GM10248 (cell line): Measurements from ENCODE around the gene MED13L.

Experiments
- CTCF ChIA-PET: fragments of 300-600 bp; sonication (Branson Sonifier 250); formaldehyde crosslinking; extraction: SDS; loops from one replicate; lab custom pipeline; 2021; ENCODE audit warnings: antibody characterized with exemption; lab: Yijun Ruan, JAX
- POLR2A ChIA-PET: fragments of 350-650 bp; sonication (Branson Sonifier 250); formaldehyde crosslinking; extraction: SDS; loops from one replicate; lab custom pipeline; 2020; ENCODE audit warnings: antibody characterized with exemption; lab: Yijun Ruan, JAX
- DNase-seq: peaks from one replicate; pipeline ENCODE4 v3.0.0; 2012; ENCODE audit errors: extremely low spot score
- CTCF ChIP-seq: IDR thresholded peaks from 2 replicates; pipeline ENCODE4 v1.5.1; 2012; ENCODE audit warnings: mild to moderate bottlenecking, low read depth; ENCODE audit errors: extremely low read depth, missing control alignments, control extremely low read depth

The MED13L gene

GRCh38 chr12:116074686-116075085 is 202.8 kb downstream of the MED13L start:
- no peak for TF ChIP-seq CTCF
- ChIA-PET POLR2A (no interaction called here), CTCF (interaction anchor here (0.7 to 1.7 kb wide), 4 partner anchors 10 to 93 kb away, joined by 3 to 5 read pairs (median 4); no protein-coding TSS in a partner anchor)
- no peak for DNase-seq

GRCh38 chr12:116071555-116072230 is 205.8 kb downstream of the MED13L start:
- POLR2A ChIA-PET: no interaction called here
- DNase-seq: no peak
- TF ChIP-seq CTCF: no peak
- CTCF ChIA-PET: no interaction called here

GRCh38 chr12:116070444-116070843 is 207.0 kb downstream of the MED13L start:
- CTCF ChIA-PET: interaction anchor here (1.2 to 2.1 kb wide), 2 partner anchors 9 to 123 kb away, joined by 3 to 8 read pairs; no protein-coding TSS in a partner anchor
- no peak for TF ChIP-seq CTCF
- DNase-seq: no peak
- POLR2A ChIA-PET: no interaction called here

GRCh38 chr12:116069943-116070342 is 207.6 kb downstream of the MED13L start:
- no peak for TF ChIP-seq CTCF
- POLR2A ChIA-PET: no interaction called here
- no peak for DNase-seq
- CTCF ChIA-PET: interaction anchor here (0.9 to 2.1 kb wide), 4 partner anchors 10 to 124 kb away, joined by 3 to 8 read pairs (median 3); no protein-coding TSS in a partner anchor

- no peak for DNase-seq
- CTCF ChIA-PET: interaction anchor here (0.8 to 2.1 kb wide), 6 partner anchors 11 to 127 kb away, joined by 3 to 8 read pairs (median 3); no protein-coding TSS in a partner anchor
- POLR2A ChIA-PET: no interaction called here
- no peak for TF ChIP-seq CTCF
Measured at GRCh38 chr12:116068853-116069252, 208.6 kb downstream of the MED13L start.

- no peak for TF ChIP-seq CTCF
- POLR2A ChIA-PET: no interaction called here
- CTCF ChIA-PET: interaction anchor here (0.8 to 2.1 kb wide), 6 partner anchors 13 to 127 kb away, joined by 3 to 10 read pairs (median 4); no protein-coding TSS in a partner anchor
- no peak for DNase-seq
Measured at GRCh38 chr12:116068371-116068770, 209.1 kb downstream of the MED13L start.
